ENCODE data around the gene SBF1.
"Not testable (repeated sequence)": the region's sequence is repeated elsewhere in the genome, so short reads cannot be mapped to it uniquely, and the experiment has no call there.

SBF1 gene

GRCh38 chr22:50474710-50475651 is at the start of gene SBF1:
Gene SBF1 (minus strand): TSS chr22:50475035. CDS start chr22:50474840, 195 bp downstream.
- DNase-seq (ENCODE audit: low read depth in 3 of 3), result peak; percentile 77 to 83 (median 83)

- no peak for DNase-seq (ENCODE audit: low read depth in 3 of 3)
Observed at GRCh38 chr22:50523806-50524675, 49.2 kb upstream of the SBF1 start.

- no peak for DNase-seq (ENCODE audit: low read depth in 3 of 3)
Observed at GRCh38 chr22:50523458-50523805, 48.6 kb upstream of the SBF1 start.

- DNase-seq (ENCODE audit: low read depth in 3 of 3), result no peak
Observed at GRCh38 chr22:50522806-50523438, 48.1 kb upstream of the SBF1 start.

- no peak for DNase-seq (ENCODE audit: low read depth in 3 of 3)
Observed at GRCh38 chr22:50522208-50522805, 47.5 kb upstream of the SBF1 start.

GRCh38 chr22:50521710-50522109 is 46.9 kb upstream of the SBF1 start:
- no peak for DNase-seq (ENCODE audit: low read depth in 3 of 3)

GRCh38 chr22:50520826-50521453 is 46.1 kb upstream of the SBF1 start:
- DNase-seq (ENCODE audit: low read depth in 3 of 3), result no peak

- not testable (repeated sequence) for DNase-seq (ENCODE audit: low read depth in 3 of 3)
Observed at GRCh38 chr22:50520184-50520583, 45.3 kb upstream of the SBF1 start.

- no peak for DNase-seq (ENCODE audit: low read depth in 3 of 3)
Observed at GRCh38 chr22:50519151-50519550, 44.3 kb upstream of the SBF1 start.

- DNase-seq (ENCODE audit: low read depth in 3 of 3), result no peak
Observed at GRCh38 chr22:50518606-50519005, 43.8 kb upstream of the SBF1 start.

GRCh38 chr22:50517495-50518260 is 42.8 kb upstream of the SBF1 start:
- no peak for DNase-seq (ENCODE audit: low read depth in 3 of 3)

GRCh38 chr22:50516891-50517290 is 42.1 kb upstream of the SBF1 start:
- no peak for DNase-seq (ENCODE audit: low read depth in 3 of 3)

- DNase-seq (ENCODE audit: low read depth in 3 of 3), result no peak
Observed at GRCh38 chr22:50516068-50516467, 41.2 kb upstream of the SBF1 start.

GRCh38 chr22:50513175-50513574 is 38.3 kb upstream of the SBF1 start:
- DNase-seq (ENCODE audit: low read depth in 3 of 3), result no peak

- no peak for DNase-seq (ENCODE audit: low read depth in 3 of 3)
Observed at GRCh38 chr22:50508897-50509296, 34.1 kb upstream of the SBF1 start.

GRCh38 chr22:50507991-50508884 is 33.4 kb upstream of the SBF1 start, which contains the start of gene NCAPH2:
Gene NCAPH2 (plus strand): TSS chr22:50508224. CDS start chr22:50508338, 114 bp downstream.
- peak; percentile 94 to 97 (median 96) for DNase-seq (ENCODE audit: low read depth in 3 of 3)

- peak; percentile 90 to 93 (median 93) for DNase-seq (ENCODE audit: low read depth in 3 of 3)
Observed at GRCh38 chr22:50507421-50507990, 32.7 kb upstream of the SBF1 start, which contains the start of gene LMF2. Gene LMF2 (minus strand): TSS chr22:50507702. CDS start chr22:50507675, 27 bp downstream.

GRCh38 chr22:50506611-50507420 is 32.0 kb upstream of the SBF1 start:
- no peak for DNase-seq (ENCODE audit: low read depth in 3 of 3)

All from stimulated activated CD4-positive, alpha-beta T cell treated with anti-CD3 and anti-CD28 coated beads, TNF-alpha, amount 100 ng/mL, for 4 hours (primary cell).